M059J (cell line): ENCODE measurements around the gene RINL. TPM values are rescaled to one million over a fixed set of nuclear protein-coding genes. Genes with fewer than 3 reads are reported as not detected.
"Not testable (repeated sequence)": the region's sequence is repeated elsewhere in the genome, so short reads cannot be mapped to it uniquely, and the experiment has no call there.

Experiments
- DNase-seq: peaks from one replicate; pipeline ENCODE4 v3.0.0-alpha.2; 2012; ENCODE audit warnings: low read depth
- total RNA-seq: library from RNA; depleted of rRNA; stranded (reverse); fragments of >200 nt; shearing (Covaris generic); gene quantifications from 2 replicates; pipeline ENCODE4 v1.2.3, GENCODE V29; 2014

Gene RINL
- total RNA-seq, 1 experiment from 2014 or later: 1.0 TPM

- no peak for DNase-seq
Measured at GRCh38 chr19:38905620-38906019, 27.5 kb upstream of the RINL start.

GRCh38 chr19:38904581-38905539 lies 26.8 kb upstream of the RINL start:
- no peak for DNase-seq

DNA sequence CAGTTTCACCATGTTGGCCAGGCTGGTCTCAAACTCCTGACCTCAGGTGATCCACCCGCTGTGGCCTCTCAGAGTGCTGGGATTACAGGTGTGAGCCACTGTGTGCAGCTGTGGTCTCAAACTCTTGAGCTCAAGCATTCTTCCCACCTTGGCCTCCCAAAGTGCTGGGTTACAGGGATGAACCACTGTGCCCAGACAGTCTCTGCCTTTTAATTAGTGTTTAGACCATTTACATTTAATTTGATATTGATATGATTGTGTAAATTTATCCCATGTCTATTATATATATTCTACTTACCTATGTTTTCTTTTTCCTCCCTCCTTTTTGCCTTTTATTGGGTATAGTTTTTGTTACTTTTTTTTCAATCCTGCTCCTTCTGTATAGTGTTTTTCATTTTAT lies 23.6 kb upstream of the RINL start:
- no peak for DNase-seq

DNA sequence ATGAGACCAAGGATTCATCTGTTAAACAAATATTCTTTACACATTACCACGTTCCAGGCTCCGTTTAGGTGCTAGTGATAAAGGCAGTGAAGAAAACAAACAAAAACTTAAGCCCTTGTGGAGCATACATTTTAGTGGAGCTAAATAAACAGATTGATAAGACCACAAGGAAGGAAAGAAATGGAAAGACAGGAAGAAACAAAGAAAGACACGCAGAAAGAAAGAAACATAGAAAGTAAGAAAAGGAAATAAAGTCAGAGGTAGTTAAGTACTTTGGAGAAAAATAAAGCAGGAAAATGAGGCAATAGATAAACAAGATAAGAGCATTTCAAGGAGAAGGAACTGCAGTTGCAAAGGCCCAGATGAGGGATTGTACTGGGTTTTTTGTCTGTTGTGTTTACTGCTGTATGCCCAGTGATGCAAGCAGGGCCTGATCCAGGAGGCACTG lies 22.7 kb upstream of the RINL start:
- DNase-seq: no peak

DNA sequence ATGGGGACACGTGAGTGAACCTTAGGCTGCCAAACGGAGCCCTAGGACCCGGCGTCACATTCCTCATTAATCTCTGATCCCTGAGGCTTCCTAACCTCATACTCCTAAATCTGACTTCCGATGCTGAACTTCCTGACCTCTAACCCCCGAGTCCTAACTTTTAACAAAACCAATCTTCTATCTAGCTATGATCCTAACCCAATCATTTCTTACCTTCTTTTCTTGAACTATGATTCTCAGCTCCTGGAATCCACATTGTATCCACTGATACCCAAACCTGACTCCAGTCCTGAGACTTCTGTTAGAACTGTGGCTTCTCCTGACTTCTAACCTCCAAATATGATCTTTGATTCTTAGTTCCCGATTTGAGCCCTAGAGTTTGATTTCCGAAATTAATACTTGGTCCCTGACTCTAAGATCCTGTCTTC lies 22.1 kb upstream of the RINL start:
- DNase-seq: no peak

DNA sequence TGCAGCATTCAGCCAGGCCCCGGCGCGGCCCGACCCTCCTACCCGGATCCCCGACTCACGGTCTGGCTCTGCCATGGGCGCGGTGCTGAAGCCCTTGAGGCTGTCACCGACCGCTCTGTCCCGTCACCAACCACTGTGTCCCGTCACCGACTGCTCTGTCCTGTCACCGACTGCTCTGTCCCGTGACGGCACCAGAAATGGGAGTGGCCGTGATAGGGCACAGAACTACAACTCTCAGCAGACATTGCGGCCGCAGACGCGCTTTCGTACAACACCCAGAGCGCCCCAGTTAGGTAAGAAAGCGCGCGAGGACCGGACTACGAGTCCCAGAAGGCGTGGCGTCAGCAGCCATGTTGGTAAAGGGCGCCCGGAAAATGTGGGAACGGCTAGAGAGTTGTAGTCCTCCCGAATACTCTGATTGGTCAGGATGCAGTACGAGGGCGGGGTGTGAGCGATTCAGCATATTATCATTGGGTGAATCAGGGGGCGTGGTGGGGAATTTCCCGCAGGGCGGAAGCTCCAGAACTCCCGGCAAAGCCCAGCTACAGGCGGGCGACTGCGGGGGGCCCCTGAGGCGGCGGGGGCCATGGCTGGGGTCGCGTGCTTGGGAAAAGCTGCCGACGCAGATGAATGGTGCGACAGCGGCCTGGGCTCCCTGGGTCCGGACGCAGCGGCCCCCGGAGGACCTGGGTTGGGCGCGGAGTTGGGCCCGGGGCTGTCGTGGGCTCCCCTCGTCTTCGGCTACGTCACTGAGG lies 21.5 kb upstream of the RINL start, which contains the start of the genes NFKBIB and SIRT2:
Gene NFKBIB, plus strand, starts transcription at position 523 of the 755 bp plus-strand sequence. Its CDS starts 64 bp downstream, at position 587.
Gene SIRT2, minus strand, starts transcription at position 172 of the 755 bp plus-strand sequence. Its CDS starts 97 bp downstream, at position 75.
- DNase-seq: peak; percentile 100

DNA sequence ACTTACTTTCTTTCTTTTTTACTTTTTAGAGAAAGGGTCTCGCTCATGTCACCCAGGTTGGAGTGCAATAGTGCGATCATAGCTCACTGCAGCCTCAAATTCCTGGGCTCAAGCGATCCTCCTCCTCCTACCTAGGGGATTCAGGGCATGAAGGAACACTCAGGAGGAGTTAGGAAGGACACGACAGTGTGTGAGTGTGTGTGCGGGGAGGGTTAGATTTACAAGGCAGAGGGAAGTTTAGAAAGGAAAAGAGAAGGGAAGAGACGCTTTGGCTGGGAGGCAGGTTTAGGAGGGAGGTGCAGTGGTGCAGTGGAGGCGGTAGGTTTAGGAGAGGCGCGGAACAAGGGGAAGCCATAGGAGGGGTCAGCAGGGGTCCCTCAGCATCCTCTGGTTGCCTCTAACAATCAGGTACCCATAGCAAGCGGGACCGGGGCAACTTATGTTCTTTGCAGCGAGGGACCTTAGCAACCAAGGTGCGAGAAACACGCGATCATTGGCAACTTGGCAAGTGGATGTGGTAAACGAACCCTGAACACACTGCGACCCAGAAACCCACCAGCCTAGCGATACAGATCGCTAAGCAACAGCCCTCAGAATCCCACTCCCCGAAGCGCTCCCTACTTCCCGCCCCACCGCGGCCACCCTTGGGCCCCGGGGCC lies 20.8 kb upstream of the RINL start:
- DNase-seq: peak; percentile 39

- no peak for DNase-seq
Measured at GRCh38 chr19:38894968-38895367, 16.9 kb upstream of the RINL start.

GRCh38 chr19:38893341-38893771 lies 15.3 kb upstream of the RINL start:
- DNase-seq: no peak

GRCh38 chr19:38892841-38893240 lies 14.8 kb upstream of the RINL start:
- DNase-seq: no peak

GRCh38 chr19:38891771-38892170 lies 13.7 kb upstream of the RINL start:
- no peak for DNase-seq

- DNase-seq: no peak
Measured at GRCh38 chr19:38890686-38891085, 12.6 kb upstream of the RINL start.

- DNase-seq: no peak
Measured at GRCh38 chr19:38889803-38890202, 11.7 kb upstream of the RINL start.

DNA sequence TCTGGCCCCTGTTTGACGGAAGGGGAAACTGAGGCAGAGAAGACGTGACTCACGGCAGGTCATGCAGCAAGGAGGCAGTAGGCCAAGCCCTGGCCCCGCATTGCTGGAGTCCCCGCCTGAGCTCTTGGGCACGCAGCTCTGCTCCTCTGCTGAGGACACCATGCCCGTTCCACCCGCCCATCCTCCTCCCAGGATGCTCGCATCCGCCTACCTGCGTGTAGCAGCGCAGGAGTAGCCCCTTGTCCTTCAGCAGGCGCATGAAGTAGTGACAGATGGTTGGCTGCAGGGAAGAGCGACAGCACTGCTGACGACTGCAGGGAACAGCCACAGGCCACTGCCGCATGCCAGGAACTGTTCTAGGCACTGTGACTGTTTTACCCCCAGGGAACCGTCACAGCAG lies 10.8 kb upstream of the RINL start:
- no peak for DNase-seq

DNA sequence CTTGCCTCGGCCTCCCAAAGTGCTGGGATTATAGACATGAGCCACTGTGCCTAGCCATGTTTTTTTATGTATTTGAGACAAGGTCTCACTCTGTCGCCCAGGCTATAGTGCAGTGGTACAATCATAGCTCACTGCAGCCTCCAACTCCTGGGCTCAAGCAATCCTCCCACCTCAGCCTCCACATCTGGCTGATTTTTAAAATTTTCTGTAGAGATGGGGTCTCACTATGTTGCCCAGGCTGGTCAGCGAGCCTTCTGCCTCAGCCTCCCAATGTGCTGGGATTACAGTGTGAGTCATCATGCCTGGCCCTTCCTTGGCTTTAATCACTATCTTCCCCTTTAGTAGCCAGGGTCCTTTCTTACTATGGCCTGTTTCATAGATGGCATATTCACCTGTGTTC lies 6.6 kb upstream of the RINL start:
- DNase-seq: not testable (repeated sequence)

GRCh38 chr19:38883286-38883685 lies 5.2 kb upstream of the RINL start:
- no peak for DNase-seq

DNA sequence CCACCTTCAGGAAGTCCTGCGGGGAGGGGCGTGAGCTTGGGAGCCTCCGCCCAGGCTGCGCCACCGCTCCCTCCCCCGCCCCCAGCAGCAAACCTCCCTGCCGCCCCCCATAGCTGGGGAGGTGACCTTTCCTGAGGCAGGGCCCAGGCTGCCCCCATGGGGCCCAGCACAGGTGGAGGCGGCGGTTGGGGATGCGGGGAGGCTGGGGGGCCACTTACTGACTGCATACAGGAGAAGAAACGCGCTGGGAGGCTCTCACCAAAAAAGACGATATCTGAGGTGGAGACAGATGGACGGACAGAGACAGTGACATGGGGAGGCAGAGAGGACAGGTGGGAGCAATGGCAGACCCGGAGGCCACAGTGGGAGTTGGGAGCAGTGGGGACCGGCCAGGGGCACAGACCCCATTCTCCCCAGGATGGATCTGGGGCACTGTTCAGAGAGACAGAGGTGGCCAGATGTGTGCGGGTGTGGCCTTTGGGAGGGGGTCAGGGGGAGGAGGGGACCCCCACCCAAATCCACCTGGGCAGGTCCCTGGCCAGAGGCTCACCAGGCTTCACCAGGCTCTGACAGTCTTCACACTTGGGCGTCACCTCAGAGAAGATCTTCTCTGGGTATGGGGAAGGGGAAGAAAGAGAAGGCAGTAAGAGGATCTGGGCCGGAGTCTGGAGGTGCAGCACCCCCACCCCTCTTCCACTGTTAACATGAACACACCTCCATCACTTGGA lies 3.0 kb upstream of the RINL start:
- no peak for DNase-seq

- DNase-seq: no peak
Measured at GRCh38 chr19:38880076-38880881, 2.2 kb upstream of the RINL start.

- no peak for DNase-seq
Measured at GRCh38 chr19:38879400-38879751, 1.3 kb upstream of the RINL start.
